ENCODE data around the gene CTU2. TPM values are rescaled to one million over a fixed set of nuclear protein-coding genes. Genes with fewer than 3 reads are reported as not detected.

CTU2 gene
- total RNA-seq, 1 donor from 2014 or later, result 21.3 TPM

DNA sequence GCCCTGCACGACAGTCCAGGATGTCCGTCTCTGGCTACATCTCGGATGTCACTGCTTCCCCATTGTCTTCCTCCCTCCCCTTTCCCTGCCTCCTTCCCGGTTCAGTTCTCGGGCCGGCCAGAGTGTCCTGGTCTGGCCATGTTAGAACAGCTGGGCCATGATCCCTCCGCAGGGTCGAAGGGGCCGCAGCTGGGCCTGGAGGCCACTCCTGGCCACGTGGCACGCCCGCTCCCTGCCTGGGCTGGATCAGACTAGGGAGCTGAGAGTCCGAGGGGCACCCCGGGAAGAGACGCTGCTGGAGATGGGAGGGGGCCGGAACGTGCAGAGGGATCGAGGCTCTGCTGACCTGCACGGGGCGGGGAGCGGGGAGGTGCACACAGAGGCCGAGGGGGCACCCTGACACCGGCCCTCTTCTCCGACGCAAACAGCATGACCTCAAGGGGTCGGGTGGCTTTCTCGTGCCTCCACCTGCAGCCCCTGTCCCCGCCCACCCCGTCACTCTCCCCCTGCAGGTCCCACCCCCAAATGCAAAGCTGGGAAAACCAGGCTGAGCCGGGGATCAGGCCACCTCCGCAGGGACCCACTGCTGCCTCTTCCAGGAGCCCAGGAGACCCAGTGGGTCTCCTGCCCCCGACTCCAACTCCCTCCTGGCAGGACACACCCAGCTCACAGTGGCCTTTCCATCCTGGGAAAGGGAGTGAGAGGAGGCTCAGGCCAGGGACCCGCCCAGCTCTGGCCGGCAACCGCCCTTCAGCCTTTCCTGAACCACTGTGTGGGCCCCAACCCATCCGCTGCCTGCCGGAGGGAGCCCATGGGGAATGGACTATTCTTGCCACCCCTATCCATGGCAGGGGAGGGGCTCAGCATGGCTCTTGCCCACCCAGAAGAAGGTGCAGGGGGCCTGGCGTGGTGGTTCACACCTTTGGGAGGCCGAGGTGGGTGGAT is 38.5 kb downstream of the CTU2 start:
- peaks cover 10% of the 10 kb centered on the region for H3K36me3 ChIP-seq
- no peak for DNase-seq
- H3K9me3 ChIP-seq, result no peaks in the 10 kb centered on the region
- TF ChIP-seq, protein P1, sequence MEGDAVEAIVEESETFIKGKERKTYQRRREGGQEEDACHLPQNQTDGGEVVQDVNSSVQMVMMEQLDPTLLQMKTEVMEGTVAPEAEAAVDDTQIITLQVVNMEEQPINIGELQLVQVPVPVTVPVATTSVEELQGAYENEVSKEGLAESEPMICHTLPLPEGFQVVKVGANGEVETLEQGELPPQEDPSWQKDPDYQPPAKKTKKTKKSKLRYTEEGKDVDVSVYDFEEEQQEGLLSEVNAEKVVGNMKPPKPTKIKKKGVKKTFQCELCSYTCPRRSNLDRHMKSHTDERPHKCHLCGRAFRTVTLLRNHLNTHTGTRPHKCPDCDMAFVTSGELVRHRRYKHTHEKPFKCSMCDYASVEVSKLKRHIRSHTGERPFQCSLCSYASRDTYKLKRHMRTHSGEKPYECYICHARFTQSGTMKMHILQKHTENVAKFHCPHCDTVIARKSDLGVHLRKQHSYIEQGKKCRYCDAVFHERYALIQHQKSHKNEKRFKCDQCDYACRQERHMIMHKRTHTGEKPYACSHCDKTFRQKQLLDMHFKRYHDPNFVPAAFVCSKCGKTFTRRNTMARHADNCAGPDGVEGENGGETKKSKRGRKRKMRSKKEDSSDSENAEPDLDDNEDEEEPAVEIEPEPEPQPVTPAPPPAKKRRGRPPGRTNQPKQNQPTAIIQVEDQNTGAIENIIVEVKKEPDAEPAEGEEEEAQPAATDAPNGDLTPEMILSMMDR (IDR thresholded peaks at IDR 0.05), result no peak
- no peak overlapping the region for H3K4me3 ChIP-seq
- peaks cover 27% of the 10 kb centered on the region for H3K4me1 ChIP-seq
- intact Hi-C loops (cut with DNase I), result loop anchor here (5.0 kb wide), 1 partner anchor 42 kb away; the partner anchor contains the start of gene PIEZO1
- peak overlapping the region; percentile 30 for H3K27ac ChIP-seq
- H3K27me3 ChIP-seq, result no peaks in the 10 kb centered on the region
- ATAC-seq, result no peak

DNA sequence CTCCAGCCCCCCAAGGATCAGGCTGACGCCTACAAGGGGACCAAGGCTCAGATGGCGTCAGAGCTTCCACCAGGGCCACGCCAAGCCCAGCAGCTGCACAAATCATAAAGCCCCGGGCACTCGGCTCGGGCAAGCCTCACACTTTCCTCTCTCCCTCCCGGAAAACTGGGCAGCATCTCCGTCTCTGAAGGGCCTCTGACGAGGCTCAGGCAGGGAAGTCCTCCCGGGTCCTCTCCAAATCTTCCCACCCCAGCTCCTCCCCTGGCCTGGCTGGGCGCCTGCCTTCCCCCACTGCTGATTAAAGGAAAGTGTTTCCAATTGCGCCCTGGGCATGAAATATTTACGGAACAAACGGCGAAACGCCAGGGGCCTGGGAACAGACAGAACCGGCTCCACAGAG is 40.2 kb downstream of the CTU2 start:
- Histone ChIP-seq H3K4me1 (peaks cover 27% of the 10 kb centered on the region), H3K27me3 (no peaks in the 10 kb centered on the region), H3K36me3 (no peaks in the 10 kb centered on the region), H3K4me3 (no peak overlapping the region), H3K9me3 (no peaks in the 10 kb centered on the region), H3K27ac (no peak overlapping the region)
- DNase-seq, result no peak
- intact Hi-C loops (cut with DNase I), result no loop called here
- ATAC-seq, result no peak
- TF ChIP-seq, protein P1 (IDR thresholded peaks at IDR 0.05), result no peak

DNA sequence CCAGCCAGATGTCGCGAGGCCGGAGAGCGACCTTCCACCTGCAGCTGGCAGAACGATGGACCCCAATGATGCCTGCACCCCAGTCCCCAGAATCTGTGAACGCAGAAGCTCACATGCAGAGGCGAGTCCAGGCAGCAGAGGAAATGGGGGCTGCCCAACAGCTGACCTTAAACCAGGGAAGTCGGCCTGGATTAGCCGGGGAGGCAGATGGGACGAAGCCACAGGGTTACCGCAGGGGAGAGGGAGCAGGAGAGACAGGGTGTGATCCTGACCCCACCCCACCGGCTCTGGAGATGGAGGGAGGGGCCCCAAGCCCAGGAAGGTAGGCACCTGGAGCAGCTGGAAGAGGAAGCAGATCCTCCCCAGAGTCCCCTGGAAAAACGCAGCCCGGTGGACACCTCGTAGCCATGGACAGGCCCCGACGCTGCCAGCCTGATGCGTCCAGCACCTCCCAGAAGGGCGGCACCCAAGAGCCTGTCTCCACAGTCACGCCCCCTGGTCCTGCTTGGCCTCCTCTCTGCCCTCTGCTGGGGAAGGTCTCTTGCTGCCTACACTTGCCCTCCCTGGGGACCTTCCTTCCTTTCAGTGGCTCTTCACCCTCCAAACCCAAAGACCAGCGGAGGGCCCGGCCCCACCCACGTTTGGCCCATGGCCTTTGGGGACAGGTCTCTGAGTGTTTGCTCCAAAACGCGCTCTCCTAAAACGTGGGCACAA is 41.4 kb downstream of the CTU2 start:
- DNase-seq (no peak), ATAC-seq (peak; percentile 51)
- Histone ChIP-seq H3K9me3 (no peaks in the 10 kb centered on the region), H3K4me3 (no peak overlapping the region), H3K4me1 (peaks cover 27% of the 10 kb centered on the region), H3K36me3 (no peaks in the 10 kb centered on the region), H3K27me3 (no peaks in the 10 kb centered on the region), H3K27ac (no peak overlapping the region)
- TF ChIP-seq, protein P1 (IDR thresholded peaks at IDR 0.05), result peak; percentile 17
- intact Hi-C loops (cut with DNase I), result no loop called here

DNA sequence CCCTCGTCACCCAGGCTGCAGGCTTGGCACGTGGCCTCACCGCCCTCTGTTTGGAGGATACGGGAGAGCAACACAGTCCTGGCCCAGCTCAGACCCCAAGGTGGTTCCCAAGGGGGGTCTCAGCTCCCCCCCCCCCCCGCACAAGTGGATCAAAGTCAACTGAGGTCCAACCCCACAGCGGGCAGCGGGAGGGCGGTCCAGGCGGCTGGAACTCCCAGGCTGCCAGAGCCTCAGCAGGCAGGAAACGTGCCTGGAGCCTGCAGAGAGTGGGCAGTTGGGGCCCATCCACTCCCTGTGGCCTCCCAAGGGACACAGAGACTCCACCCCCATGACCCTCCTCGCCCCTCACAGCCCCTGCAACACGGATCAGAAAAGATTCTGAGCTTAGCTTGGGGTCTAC is 42.1 kb downstream of the CTU2 start:
- no peak overlapping the region for H3K4me3 ChIP-seq
- no peaks in the 10 kb centered on the region for H3K27me3 ChIP-seq
- H3K27ac ChIP-seq, result no peak overlapping the region
- no peaks in the 10 kb centered on the region for H3K9me3 ChIP-seq
- H3K4me1 ChIP-seq, result peaks cover 27% of the 10 kb centered on the region
- TF ChIP-seq, protein P1 (IDR thresholded peaks at IDR 0.05), result no peak
- intact Hi-C loops (cut with DNase I), result no loop called here
- no peak for ATAC-seq
- no peaks in the 10 kb centered on the region for H3K36me3 ChIP-seq
- no peak for DNase-seq

DNA sequence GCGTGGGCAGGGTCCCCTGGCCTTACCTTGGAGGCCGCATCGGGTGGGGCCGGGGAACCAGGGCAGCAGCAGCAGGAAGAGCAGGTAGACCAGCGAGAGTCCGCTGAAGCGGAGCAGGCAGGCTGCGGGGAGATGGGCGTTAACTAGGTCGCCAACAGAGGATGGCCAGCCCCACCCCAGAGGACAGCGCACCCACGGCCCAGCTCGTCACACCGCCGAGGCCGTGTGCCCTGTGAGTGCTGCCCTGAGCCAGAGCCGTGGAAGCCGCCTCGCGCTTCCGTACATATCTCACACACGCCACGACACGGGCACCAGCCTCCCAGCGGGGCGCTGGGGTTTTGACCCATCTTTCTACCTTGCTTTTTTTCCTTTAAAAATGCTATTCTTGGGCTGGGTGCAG is 43.1 kb downstream of the CTU2 start:
- no peaks in the 10 kb centered on the region for H3K36me3 ChIP-seq
- ATAC-seq (no peak), DNase-seq (no peak)
- H3K4me1 ChIP-seq, result peaks cover 17% of the 10 kb centered on the region
- no peak overlapping the region for H3K4me3 ChIP-seq
- H3K9me3 ChIP-seq, result no peaks in the 10 kb centered on the region
- no peak overlapping the region for H3K27ac ChIP-seq
- intact Hi-C loops (cut with DNase I), result no loop called here
- TF ChIP-seq, protein P1 (IDR thresholded peaks at IDR 0.05), result no peak
- no peaks in the 10 kb centered on the region for H3K27me3 ChIP-seq

Measured in upper lobe of right lung (tissue), 1 donor.